Epidermal melanocyte (primary cell): ENCODE results near the gene GJA1.
"Not testable (repeated sequence)": the region's sequence is repeated elsewhere in the genome, so short reads cannot be mapped to it uniquely, and the experiment has no call there.

Experiments
- DNase-seq: peaks from one replicate; pipeline ENCODE4 v3.0.0; 2011; ENCODE audit warnings: low spot score; ENCODE audit not compliant: insufficient read length

The GJA1 gene

DNA sequence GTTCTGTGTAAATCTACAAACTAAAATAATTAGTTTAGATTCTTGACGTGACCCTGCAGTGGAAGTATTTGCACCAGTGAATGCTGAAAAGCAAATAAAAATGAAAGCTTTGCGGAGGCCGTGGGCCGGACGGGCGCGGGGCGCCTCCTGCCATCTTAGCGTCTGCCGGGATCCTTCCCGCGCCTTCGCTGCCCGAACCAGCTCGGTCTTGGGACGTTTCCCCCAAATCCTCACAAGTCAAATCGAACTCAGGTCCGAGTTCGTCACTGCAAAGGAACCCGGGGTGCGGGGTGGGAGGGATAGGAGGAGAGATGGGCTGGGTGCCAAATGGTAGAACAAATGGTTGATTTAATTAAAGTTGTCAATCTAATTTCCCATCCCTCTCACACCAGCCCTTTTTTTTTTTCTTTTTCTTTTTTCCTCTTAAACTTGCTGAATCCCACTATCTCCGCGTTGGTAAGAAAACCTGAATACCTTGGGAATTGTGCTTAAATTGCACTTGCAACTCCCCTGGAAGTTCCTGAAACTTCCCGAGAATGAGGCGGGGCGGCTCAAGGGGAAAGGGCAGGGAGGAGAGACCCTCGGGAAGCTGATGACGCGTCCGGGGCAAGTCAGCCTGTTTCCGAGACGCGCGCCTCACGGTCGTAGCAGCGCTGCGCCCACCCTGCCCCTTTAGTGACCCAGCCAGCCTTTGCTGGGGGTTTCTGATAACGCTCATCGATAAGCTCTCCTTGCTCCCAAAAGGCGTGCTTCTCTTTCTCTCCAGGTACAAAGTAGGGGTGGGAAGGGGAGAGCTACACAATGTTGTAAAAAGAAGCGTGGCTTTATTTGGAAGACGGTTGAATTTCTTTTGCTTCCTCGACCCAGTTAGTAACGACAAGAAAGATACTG lies 1.8 kb downstream of the GJA1 start:
- DNase-seq = no peak

DNA sequence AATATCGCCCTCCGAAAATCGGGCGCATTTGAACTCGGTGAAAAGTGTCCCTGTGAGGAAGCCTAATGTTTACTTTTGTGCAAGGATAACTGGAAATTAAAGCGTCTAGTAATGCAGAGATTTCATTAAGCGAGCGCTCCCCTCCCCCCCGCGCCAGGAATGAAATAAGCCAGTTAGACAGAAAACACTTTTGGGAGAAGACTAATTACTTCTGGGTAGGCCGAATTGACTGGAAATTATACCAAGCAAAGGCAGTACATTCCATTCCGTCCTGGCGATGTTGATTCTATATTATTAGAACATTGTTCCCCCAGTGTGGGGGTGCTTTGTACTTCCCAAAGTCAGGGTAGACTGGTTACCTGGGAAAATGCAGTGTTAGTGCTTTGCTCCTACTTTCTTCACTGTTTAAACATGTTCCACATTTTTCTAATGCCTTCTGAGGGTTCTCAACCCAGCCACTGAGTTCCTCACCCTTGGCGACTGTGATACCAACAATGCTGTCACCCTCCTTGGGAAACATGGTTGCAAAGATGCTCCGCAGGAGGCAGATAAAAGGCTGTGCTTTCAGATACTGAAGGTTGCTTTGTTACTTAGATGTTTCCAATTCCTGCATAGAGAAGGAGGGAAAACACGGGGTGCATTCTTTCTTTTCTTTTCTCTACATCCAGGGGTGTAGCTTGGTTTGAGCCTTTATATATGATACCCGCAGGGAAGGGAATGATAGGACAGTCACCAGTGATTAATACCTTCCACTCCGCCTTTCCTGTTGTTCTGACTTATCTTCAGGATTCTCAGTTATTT lies 2.6 kb downstream of the GJA1 start:
- no peak for DNase-seq

DNA sequence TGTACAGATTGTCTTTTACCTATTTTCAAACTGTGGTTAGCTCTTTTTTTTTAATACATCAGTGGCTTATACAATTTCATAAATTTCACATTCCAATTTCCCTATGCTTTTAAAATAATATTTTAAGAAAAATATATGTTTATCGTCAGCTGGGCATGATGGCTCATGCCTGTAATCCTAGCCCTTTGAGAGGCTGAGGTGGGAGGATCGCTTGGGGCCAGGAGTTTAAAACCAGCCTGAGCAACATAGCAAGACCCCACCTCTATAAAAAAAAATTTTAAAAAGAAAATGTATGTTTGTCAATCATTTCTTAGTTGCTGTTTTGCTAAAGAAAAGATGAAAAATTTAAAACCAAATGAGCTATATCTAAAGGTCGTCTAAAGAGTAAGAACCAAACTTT lies 3.4 kb downstream of the GJA1 start:
- no peak for DNase-seq

DNA sequence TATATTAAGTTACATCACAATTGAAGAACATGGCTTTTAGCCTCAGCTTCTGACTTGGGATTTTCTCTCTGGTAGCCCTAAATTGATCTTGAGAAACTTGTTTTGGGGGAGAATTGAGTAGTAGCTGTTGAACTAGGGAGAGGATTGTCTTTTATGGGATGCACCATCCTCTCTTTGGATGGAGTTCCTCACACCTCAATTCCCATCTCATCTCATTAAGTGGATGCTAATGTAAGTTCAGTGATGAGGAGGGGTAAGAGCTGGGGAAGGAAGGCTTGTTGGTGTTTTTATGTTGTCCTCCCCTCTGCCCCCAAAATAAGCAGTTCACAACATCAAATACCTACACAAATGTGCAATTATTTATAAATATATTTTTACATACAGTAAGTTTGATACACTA lies 4.0 kb downstream of the GJA1 start:
- DNase-seq = no peak

DNA sequence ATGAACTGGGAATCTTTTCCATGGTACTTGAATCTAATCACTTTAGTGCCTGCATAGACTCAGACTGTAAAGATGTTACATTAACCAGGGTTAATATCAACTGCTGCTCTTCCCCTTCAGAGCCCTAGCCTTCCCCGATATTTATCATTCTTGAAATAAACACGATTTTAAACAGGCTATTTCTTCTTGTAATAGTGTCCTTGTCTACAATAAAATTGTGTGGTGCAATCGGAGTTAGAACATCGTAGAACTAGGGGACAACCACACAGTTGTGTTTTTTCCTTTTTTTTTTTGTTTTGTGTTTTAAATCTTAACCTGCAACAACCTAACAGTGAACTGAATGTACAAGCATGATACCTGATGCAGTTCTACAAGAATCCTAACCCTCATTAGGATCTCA lies 4.5 kb downstream of the GJA1 start:
- DNase-seq = no peak

DNA sequence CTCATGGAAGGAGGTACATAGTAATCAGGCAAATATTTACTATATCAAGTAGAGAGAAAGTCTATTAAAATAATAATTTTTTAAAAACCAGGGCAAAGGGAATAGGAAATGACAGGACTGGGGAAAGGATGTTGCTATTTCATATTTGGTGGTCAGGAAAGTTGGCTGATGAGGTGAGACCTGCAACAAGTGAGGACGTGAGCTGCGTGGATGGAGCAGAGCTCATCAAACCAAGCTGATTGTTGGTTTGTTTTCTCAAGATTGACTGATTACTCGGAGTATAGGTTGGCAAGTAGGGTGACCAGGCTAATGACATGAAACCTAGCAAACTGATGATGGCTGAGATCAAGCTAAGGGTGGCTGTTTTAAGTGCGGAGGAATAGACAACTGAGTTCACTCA lies 6.0 kb downstream of the GJA1 start:
- no peak for DNase-seq

DNA sequence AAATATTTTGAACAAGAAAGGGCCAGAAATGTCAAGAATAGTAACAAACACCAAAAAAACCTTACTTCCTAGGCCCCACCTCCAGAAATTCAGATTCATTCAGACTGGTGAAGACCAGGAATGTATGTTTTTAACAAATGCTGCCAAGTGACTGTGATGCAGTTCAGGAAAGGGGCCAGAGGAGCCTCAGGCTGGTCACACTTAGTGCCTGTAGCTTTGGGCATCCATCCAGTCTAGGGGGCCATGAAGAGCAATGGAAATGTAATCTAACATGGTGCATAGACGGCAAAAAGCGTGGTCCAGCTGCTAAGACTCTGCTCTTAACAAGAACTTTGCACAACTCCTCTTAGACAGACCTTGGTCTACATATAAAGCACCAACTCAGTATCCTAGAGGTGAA lies 7.1 kb downstream of the GJA1 start:
- DNase-seq = no peak

DNA sequence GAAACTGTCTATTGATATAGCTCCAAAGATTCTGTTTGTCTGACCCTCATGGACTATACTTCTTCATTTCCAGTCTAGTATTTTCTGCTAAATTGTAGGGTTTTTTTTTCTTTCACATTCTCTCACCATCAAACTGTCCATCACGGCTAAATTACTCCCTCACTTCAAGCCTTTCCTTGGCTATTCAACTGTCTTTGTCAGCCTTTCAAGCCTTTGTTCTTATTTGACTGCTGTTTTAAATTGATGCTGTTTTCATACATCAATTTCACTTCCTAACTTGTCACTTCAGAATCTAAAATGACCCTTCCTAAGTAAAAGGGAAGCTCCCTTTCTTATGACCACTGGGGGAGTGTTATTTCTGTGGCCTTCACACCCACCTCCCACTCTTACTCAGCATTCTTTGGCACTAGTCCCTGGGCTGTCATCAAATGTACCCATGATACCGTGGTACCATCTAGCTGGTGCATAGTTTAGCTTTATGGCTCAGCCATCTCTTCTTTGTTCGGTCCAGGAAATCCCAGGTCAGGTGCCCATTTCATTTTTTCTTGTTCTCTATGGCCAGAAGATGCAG lies 8.6 kb downstream of the GJA1 start:
- no peak for DNase-seq

DNA sequence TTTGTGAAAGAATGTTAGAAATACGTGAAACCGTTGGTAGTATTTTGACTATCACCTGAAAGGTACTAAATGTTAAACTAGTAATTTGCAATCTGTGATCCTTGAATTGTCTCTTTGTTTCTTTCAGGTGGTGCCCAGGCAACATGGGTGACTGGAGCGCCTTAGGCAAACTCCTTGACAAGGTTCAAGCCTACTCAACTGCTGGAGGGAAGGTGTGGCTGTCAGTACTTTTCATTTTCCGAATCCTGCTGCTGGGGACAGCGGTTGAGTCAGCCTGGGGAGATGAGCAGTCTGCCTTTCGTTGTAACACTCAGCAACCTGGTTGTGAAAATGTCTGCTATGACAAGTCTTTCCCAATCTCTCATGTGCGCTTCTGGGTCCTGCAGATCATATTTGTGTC lies 11.3 kb downstream of the GJA1 start:
- DNase-seq = not testable (repeated sequence)

DNA sequence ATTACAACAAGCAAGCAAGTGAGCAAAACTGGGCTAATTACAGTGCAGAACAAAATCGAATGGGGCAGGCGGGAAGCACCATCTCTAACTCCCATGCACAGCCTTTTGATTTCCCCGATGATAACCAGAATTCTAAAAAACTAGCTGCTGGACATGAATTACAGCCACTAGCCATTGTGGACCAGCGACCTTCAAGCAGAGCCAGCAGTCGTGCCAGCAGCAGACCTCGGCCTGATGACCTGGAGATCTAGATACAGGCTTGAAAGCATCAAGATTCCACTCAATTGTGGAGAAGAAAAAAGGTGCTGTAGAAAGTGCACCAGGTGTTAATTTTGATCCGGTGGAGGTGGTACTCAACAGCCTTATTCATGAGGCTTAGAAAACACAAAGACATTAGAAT lies 12.3 kb downstream of the GJA1 start:
- not testable (repeated sequence) for DNase-seq

DNA sequence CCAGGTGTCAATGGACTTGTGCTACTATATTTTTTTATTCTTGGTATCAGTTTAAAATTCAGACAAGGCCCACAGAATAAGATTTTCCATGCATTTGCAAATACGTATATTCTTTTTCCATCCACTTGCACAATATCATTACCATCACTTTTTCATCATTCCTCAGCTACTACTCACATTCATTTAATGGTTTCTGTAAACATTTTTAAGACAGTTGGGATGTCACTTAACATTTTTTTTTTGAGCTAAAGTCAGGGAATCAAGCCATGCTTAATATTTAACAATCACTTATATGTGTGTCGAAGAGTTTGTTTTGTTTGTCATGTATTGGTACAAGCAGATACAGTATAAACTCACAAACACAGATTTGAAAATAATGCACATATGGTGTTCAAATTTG lies 13.1 kb downstream of the GJA1 start:
- not testable (repeated sequence) for DNase-seq

DNA sequence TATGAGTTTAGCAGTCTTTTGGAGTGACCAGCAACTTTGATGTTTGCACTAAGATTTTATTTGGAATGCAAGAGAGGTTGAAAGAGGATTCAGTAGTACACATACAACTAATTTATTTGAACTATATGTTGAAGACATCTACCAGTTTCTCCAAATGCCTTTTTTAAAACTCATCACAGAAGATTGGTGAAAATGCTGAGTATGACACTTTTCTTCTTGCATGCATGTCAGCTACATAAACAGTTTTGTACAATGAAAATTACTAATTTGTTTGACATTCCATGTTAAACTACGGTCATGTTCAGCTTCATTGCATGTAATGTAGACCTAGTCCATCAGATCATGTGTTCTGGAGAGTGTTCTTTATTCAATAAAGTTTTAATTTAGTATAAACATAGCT lies 13.9 kb downstream of the GJA1 start:
- DNase-seq = no peak

DNA sequence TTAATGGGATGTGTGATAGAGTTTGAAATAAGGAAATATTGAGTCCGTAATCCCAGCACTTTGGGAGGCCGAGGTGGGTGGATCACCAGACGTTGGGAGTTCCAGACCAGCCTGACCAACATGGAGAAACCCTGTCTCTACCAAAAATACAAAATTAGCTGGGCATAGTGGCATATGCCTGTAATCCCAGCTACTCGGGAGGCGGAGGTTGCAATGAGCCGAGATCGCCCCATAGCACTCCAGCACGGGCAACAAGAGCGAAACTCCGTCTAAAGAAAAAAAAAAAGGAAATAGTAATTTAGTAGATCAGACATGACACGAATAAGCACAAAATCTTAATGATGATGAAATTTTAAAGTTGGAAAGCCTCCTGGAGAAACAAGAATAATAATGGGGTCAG lies 14.8 kb downstream of the GJA1 start:
- DNase-seq = no peak

DNA sequence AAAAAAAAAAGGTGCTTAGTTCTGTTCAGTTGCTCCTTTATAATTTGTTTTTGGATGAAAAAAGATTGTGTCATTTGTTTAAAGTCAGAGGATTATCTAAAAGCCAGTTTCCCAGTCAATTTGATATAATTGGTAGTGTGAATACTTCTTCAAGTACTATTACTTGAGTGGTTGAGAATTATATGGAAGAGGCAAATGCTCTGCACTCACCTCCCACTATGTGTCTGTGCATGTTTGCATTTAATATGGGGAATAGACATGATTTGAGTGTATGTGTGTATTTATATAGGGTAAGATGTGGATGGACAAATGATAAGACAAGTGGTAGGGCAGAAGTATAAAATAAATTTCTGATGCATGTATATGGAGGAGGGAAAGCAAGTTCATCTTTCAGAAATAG lies 15.8 kb downstream of the GJA1 start:
- no peak for DNase-seq

DNA sequence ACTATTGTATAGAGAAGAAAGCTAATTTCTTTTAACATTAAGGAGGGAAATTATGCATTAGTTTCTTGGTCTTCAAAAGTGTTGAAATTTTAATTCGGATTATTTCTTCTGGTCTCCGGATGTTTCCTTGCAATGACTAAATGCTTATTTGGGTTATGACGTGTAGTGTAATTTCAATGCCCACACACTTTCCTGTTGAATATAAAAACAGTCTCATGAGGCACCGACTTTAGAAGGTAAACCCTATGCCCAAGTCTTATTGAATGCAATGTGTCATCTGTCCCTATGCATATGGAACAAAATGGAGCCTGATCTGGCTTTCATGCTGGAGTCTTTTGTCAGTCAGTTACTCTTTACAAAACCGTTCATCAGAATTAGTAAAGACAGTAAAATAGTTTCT lies 17.7 kb downstream of the GJA1 start:
- DNase-seq = no peak

DNA sequence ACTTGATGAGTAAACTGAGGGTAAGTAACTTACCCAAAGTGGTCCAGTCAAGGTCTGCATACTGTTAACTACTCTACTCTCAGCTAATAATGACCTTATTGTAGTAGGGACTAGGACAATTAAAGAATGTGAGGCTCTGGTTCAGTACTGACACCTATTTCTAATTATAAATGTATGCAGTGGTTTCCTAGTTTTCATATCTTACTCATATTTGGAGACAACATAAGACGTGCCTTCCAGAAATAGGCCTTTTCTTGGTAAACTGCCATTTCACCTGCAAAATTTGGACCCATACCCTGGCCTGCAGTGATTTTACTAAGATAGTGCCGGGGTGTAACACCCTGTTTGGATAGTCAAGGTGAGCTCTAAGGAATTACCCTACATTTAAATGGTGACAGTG lies 24.7 kb downstream of the GJA1 start:
- no peak for DNase-seq

DNA sequence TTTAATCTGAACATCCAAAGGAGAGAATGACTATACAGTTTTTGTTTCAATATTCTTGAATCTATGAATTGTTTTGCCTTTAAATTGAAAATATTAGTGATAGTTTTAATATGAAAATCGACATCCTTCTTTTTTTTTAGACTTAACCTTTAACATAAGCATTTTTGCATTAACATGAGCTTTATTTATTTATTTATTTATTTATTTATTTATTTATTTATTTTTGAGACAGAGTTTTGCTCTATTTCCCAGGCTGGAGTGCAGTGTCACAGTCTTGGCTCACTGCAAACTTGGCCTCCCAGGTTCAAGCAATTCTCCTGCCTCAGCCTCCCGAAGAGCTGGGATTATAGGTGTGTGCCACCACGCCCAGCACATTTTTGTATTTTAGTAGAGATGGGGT lies 27.6 kb downstream of the GJA1 start:
- DNase-seq = no peak

DNA sequence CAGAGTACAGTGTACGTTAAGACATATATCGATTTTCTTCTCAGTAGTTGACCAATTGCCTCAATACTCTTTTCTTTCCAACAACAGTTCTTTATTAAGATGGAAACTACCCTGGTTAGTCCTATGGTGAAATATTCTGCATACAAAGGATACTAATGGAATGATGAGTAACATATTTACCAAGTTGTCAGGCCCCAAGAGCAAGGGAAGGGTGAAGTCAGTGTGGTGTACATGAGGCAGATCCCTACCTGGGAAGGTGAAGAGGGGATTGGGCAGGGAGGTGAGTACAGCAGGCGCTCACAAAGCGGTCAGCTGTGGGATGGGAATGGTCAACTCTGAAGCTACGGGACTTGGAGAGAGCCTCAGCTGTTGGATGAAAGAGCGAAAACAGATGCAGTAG lies 29.7 kb downstream of the GJA1 start:
- DNase-seq = no peak

DNA sequence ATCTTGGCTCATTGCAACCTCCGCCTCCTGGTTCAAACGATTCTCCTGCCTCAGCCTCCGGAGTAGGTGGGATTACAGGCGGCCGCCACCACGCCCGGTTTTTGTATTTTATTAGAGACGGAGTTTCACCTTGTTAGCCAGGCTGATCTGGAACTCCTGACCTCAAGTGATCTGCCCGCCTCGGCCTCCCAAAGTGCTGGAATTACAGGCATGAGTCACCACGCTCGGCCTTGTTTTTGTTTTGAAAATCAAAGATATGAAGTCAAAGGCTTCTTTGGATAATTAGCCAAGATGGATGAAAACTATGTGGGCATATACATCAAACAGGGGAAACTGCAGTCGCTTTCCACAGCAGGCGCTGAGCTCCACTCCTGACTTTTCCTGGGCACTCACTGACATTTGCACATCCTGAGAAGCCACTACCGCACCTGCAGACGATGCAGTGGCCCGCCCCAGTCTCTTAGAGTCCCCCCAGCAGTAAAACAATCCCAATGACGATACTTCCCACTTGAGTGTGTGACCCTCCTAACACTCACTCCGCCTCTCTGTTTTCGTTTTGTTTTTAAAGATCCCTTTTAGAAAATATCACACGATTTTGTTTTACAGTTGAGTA lies 44.1 kb downstream of the GJA1 start:
- DNase-seq = no peak

DNA sequence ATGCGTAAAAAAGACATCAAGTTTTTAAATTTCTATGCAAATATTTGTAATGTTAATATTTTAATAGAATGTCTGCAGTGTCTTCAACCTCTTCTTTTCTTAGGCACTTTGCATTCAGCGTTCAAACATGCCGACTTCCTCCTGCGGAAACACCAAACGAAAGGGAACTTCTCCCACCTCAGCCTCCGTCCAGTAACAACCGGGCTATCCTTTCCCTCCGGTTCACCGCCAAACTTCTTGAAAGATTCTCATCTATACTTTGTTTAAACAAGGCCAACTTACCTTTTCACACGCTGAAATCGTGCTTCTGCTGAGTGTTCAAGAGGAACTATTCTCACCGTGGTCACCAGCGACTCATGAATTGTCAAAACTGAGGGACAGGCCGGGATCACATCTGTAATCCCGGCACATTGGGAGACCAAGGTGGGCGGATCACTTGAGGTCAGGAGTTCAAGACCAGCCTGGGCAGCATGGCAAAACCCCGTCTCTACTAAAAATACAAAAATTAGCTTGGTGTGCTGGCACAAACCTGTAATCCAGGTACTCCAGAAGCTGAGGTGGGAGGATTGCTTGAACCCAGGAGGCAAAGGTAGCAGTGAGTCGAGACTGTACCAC lies 44.8 kb downstream of the GJA1 start:
- no peak for DNase-seq

DNA sequence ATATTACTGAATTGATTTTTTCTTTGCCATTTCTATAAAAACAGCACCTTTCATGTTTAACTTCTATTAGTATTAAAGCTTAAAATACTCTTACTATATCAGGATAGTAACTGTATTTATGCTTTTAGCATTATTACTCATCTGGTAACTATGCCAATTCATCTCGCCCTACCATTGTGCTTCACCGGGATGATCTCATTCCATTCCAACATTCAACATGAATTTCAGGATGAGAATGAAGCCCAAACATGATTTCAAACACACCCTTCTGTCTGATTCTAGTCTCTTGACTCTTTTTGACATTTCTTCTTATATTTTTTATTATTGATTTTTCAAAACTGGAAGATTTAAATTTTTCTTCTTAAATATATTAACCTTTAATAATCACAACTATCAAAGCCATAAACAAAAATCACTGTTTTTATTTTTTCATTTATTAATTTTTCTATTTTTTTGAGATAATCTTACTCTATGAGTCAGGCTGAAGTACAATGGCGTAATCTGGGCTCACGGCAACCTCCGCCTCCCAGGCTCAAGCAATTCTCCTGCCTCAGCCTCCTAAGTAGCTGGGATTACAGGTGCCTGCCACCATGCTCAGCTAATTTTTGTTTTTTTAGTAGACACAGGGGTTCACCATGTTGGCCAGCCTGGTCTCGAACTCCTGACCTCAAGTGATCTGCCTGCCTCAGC lies 46.7 kb downstream of the GJA1 start:
- DNase-seq = no peak
